Stomach (tissue), 4 donors: ENCODE measurements around the gene APLNR.

ENCODE experiments used
- POLR2AphosphoS5 ChIP-seq, 3 donors: sonication (generic); formaldehyde crosslinking; IDR thresholded peaks; one replicate each; pipeline ENCODE4 v1.6.1; 2016; ENCODE audit warnings: antibody characterized with exemption in 3 of 3
- TF ChIP-seq, protein P1 (sequence below), 7 experiments: fragments of 450-650 bp in 4 of 7; fragments of 200-600 bp in 3 of 7; sonication (generic) in 3 of 7; IDR thresholded peaks; one replicate each; pipeline ENCODE4 v1.5.1; 2016 to 2019; ENCODE audit warnings: antibody characterized with exemption in 7 of 7, control low read depth in 2 of 7, mild to moderate bottlenecking in 1 of 7

DNA sequence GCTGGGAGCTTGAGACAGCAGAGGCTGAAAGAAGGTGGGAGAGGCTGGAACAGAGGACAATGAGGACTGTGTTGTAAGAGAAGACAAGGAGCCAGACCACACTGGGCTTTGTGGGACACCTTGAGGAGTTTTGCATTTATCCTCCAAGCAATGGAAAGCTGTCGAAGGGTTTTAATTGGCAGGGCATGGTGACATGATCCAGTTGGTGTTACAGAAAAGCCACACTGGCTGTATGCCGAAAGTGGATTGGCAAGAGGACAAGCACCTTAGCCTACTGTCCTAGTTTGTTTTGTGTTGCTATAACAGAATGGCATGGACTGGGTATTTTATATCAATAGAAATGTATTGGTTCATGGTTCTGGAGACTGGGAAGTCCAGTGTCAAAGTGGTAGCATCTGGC is 14.0 kb upstream of the APLNR start:
- TF ChIP-seq POLR2AphosphoS5 (IDR thresholded peaks at IDR 0.05), result no peak
- TF ChIP-seq, protein P1, sequence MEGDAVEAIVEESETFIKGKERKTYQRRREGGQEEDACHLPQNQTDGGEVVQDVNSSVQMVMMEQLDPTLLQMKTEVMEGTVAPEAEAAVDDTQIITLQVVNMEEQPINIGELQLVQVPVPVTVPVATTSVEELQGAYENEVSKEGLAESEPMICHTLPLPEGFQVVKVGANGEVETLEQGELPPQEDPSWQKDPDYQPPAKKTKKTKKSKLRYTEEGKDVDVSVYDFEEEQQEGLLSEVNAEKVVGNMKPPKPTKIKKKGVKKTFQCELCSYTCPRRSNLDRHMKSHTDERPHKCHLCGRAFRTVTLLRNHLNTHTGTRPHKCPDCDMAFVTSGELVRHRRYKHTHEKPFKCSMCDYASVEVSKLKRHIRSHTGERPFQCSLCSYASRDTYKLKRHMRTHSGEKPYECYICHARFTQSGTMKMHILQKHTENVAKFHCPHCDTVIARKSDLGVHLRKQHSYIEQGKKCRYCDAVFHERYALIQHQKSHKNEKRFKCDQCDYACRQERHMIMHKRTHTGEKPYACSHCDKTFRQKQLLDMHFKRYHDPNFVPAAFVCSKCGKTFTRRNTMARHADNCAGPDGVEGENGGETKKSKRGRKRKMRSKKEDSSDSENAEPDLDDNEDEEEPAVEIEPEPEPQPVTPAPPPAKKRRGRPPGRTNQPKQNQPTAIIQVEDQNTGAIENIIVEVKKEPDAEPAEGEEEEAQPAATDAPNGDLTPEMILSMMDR (IDR thresholded peaks at IDR 0.05), result no peak
